Vagina (tissue), 2 donors: ENCODE data around the gene MBD1. TPM values are rescaled to one million over a fixed set of nuclear protein-coding genes. Genes with fewer than 3 reads are reported as not detected.

Experiments used
- DNase-seq, 2 donors: peaks; one replicate each; pipeline ENCODE4 v3.0.0-alpha.2; 2017; ENCODE audit errors: extremely low spot score in 2 of 2
- H3K27ac ChIP-seq: fragments of 200-600 bp; sonication (generic); one replicate; pipeline ENCODE4 v1.5.1; 2019
- H3K27me3 ChIP-seq: fragments of 200-600 bp; sonication (generic); one replicate; pipeline ENCODE4 v1.5.1; 2019
- H3K36me3 ChIP-seq, 2 donors: fragments of 200-600 bp; sonication (generic); one replicate each; pipeline ENCODE4 v1.5.1; 2017 to 2019
- H3K4me1 ChIP-seq: fragments of 200-600 bp; sonication (generic); one replicate; pipeline ENCODE4 v1.5.1; 2019
- H3K4me3 ChIP-seq, 2 donors: fragments of 200-600 bp; sonication (generic); 1 replicate in 1 of 2; 2 replicates in 1 of 2; pipeline ENCODE4 v1.5.1; 2016 to 2019
- H3K9me3 ChIP-seq: fragments of 200-600 bp; sonication (generic); one replicate; pipeline ENCODE4 v1.5.1; 2019
- CTCF ChIP-seq, 3 experiments: fragments of 450-650 bp in 2 of 3; fragments of 200-600 bp in 1 of 3; sonication (generic) in 1 of 3; IDR thresholded peaks; one replicate each; pipeline ENCODE4 v1.5.1; 2017 to 2019; ENCODE audit warnings: antibody characterized with exemption in 3 of 3, mild to moderate bottlenecking in 2 of 3, moderate library complexity in 2 of 3
- POLR2A ChIP-seq, 2 donors: fragments of 450-650 bp; IDR thresholded peaks; one replicate each; pipeline ENCODE4 v1.6.1; 2017; ENCODE audit warnings: antibody characterized with exemption in 2 of 2, mild to moderate bottlenecking in 2 of 2, moderate library complexity in 2 of 2
- POLR2AphosphoS5 ChIP-seq, 2 donors: sonication (generic); formaldehyde crosslinking; IDR thresholded peaks; one replicate each; pipeline ENCODE4 v1.9.0; 2017; ENCODE audit warnings: antibody characterized with exemption in 2 of 2, mild to moderate bottlenecking in 2 of 2, low read depth in 1 of 2; ENCODE audit not compliant: insufficient read depth in 1 of 2
- intact Hi-C: fragments of 100-400 bp; cut with DNase I; formaldehyde crosslinking; loops from one replicate; pipeline ENCODE4 v1.15.1; 2023
- total RNA-seq: library from RNA; depleted of rRNA; stranded (reverse); fragments of >200 nt; gene quantifications from one replicate; pipeline ENCODE4 v1.2.3, GENCODE V29; 2016

Gene MBD1
- total RNA-seq, 1 donor from 2014 or later: 85.7 TPM

GRCh38 chr18:50273203-50274043 is 7.9 kb downstream of the MBD1 start:
- Histone ChIP-seq H3K36me3 (peaks cover 2 to 64% of the 10 kb centered on the region in 2 donors), H3K4me3 (no peak overlapping the region), H3K9me3 (no peaks in the 10 kb centered on the region), H3K27ac (no peak overlapping the region), H3K27me3 (no peaks in the 10 kb centered on the region), H3K4me1 (no peaks in the 10 kb centered on the region)
- TF ChIP-seq CTCF (IDR thresholded peaks at IDR 0.05) (no peak), POLR2A (IDR thresholded peaks at IDR 0.05) (no peak), POLR2AphosphoS5 (IDR thresholded peaks at IDR 0.05; ENCODE audit: insufficient read depth in 1 of 2, low read depth in 1 of 2) (no peak)
- intact Hi-C loops: no loop called here
- no peak for DNase-seq

GRCh38 chr18:50272568-50272967 is 8.8 kb downstream of the MBD1 start:
- Histone ChIP-seq H3K4me3 (no peak overlapping the region), H3K4me1 (no peaks in the 10 kb centered on the region), H3K9me3 (no peaks in the 10 kb centered on the region), H3K27ac (no peak overlapping the region), H3K27me3 (no peaks in the 10 kb centered on the region), H3K36me3 (peaks cover 2 to 64% of the 10 kb centered on the region in 2 donors)
- TF ChIP-seq POLR2AphosphoS5 (IDR thresholded peaks at IDR 0.05; ENCODE audit: insufficient read depth in 1 of 2, low read depth in 1 of 2): no peak
- no peak for TF ChIP-seq POLR2A (IDR thresholded peaks at IDR 0.05)
- TF ChIP-seq CTCF (IDR thresholded peaks at IDR 0.05): no peak
- DNase-seq: no peak
- intact Hi-C loops: no loop called here

- no peak for DNase-seq
- Histone ChIP-seq H3K9me3 (no peaks in the 10 kb centered on the region), H3K36me3 (peaks cover 0 to 25% of the 10 kb centered on the region in 2 donors), H3K27me3 (no peaks in the 10 kb centered on the region), H3K27ac (peak overlapping the region; percentile 32), H3K4me3 (peak overlapping the region; percentile 39 to 48), H3K4me1 (peaks cover 6% of the 10 kb centered on the region)
- intact Hi-C loops: no loop called here
- TF ChIP-seq CTCF (IDR thresholded peaks at IDR 0.05): peak in 1 of 3 experiments; percentile 51
- TF ChIP-seq POLR2AphosphoS5 (IDR thresholded peaks at IDR 0.05; ENCODE audit: insufficient read depth in 1 of 2, low read depth in 1 of 2): peak in 1 of 2 donors; percentile 52
- no peak for TF ChIP-seq POLR2A (IDR thresholded peaks at IDR 0.05)
Measured at GRCh38 chr18:50268022-50268747, 13.1 kb downstream of the MBD1 start.

- Histone ChIP-seq H3K27ac (no peak within 1 kb of the TSS), H3K4me3 (peak within 1 kb of the TSS; percentile 62 to 73), H3K9me3 (no peaks in the 10 kb centered on the region), H3K4me1 (peaks cover 6% of the 10 kb centered on the region), H3K36me3 (peaks cover 0 to 7% of the 10 kb centered on the region in 2 donors), H3K27me3 (no peaks in the 10 kb centered on the region)
- intact Hi-C loops: no loop called here
- TF ChIP-seq POLR2A (IDR thresholded peaks at IDR 0.05) (no peak), CTCF (IDR thresholded peaks at IDR 0.05) (no peak), POLR2AphosphoS5 (IDR thresholded peaks at IDR 0.05; ENCODE audit: insufficient read depth in 1 of 2, low read depth in 1 of 2) (peak; percentile 48 to 58)
- DNase-seq: peak in 1 of 2 donors; percentile 90
Measured at GRCh38 chr18:50266248-50266704, 15.0 kb downstream of the MBD1 start, which contains the start of gene CFAP53. TSS of gene CFAP53 (minus strand) at chr18:50266495. CDS start at chr18:50266404, 91 bp downstream.
